ENCODE results near the gene RBMX.
"Not testable (repeated sequence)": the region's sequence is repeated elsewhere in the genome, so short reads cannot be mapped to it uniquely, and the experiment has no call there.

The RBMX gene

GRCh38 chrX:136874114-136874513 lies 6.4 kb downstream of the RBMX start:
- not testable (repeated sequence) for DNase-seq

GRCh38 chrX:136873210-136873609 lies 7.3 kb downstream of the RBMX start:
- DNase-seq: not testable (repeated sequence)

GRCh38 chrX:136872091-136872700 lies 8.3 kb downstream of the RBMX start:
- no peak for DNase-seq

- DNase-seq: no peak
Observed at GRCh38 chrX:136870064-136870463, 10.5 kb downstream of the RBMX start.

- DNase-seq: no peak
Observed at GRCh38 chrX:136868283-136869055, 12.1 kb downstream of the RBMX start.

- DNase-seq: no peak
Observed at GRCh38 chrX:136867518-136867917, 13.0 kb downstream of the RBMX start.

GRCh38 chrX:136867096-136867491 lies 13.4 kb downstream of the RBMX start:
- no peak for DNase-seq

- DNase-seq: no peak
Observed at GRCh38 chrX:136866337-136867095, 14.0 kb downstream of the RBMX start.

- DNase-seq: no peak
Observed at GRCh38 chrX:136865270-136866158, 15.0 kb downstream of the RBMX start.

GRCh38 chrX:136863826-136864225 lies 16.7 kb downstream of the RBMX start:
- no peak for DNase-seq

- no peak for DNase-seq
Observed at GRCh38 chrX:136862546-136862945, 18.0 kb downstream of the RBMX start.

GRCh38 chrX:136861877-136862276 lies 18.6 kb downstream of the RBMX start:
- DNase-seq: no peak

GRCh38 chrX:136858007-136858756 lies 22.3 kb downstream of the RBMX start:
- no peak for DNase-seq

- DNase-seq: no peak
Observed at GRCh38 chrX:136856551-136856950, 24.0 kb downstream of the RBMX start.

- no peak for DNase-seq
Observed at GRCh38 chrX:136856050-136856449, 24.5 kb downstream of the RBMX start.

- DNase-seq: no peak
Observed at GRCh38 chrX:136851526-136851925, 29.0 kb downstream of the RBMX start.

- DNase-seq: no peak
Observed at GRCh38 chrX:136850441-136851175, 29.9 kb downstream of the RBMX start.

- DNase-seq: no peak
Observed at GRCh38 chrX:136849395-136849794, 31.1 kb downstream of the RBMX start.

- no peak for DNase-seq
Observed at GRCh38 chrX:136847874-136848273, 32.7 kb downstream of the RBMX start.

- no peak for DNase-seq
Observed at GRCh38 chrX:136839196-136839595, 41.3 kb downstream of the RBMX start.

GRCh38 chrX:136835761-136836160 lies 44.8 kb downstream of the RBMX start:
- no peak for DNase-seq

Measured in activated CD4-positive, alpha-beta T cell treated with anti-CD3 and anti-CD28 coated beads for 1 hour (primary cell).